K562 (cell line): ENCODE results near the gene FRMD4A. TPM values are rescaled to one million over a fixed set of nuclear protein-coding genes. Genes with fewer than 3 reads are reported as not detected.

ENCODE experiments used
- ATAC-seq: fragments of 200-7000 bp; cut with Tn5 transposase; 3 replicates; pipeline ENCODE4 v1.9.1; 2020; ENCODE audit warnings: moderate library complexity
- BruUV-seq: library from RNA; stranded (reverse); fragments of 400-500 nt; replicated peaks from 2 replicates; lab custom pipeline; 2021; lab: Mats Ljungman, UMichigan
- CTCF ChIA-PET: fragments of 300-600 bp; formaldehyde crosslinking; extraction: SDS; loops from one replicate; lab custom pipeline; 2021; ENCODE audit warnings: low intra/inter-chr PET ratio; lab: Yijun Ruan, JAX
- POLR2A ChIA-PET: fragments of 300-600, 350-650 bp; sonication (Branson Sonifier 250); formaldehyde crosslinking; extraction: SDS; loops from one replicate; lab custom pipeline; 2021; ENCODE audit warnings: antibody characterized with exemption, inconsistent platforms; lab: Yijun Ruan, JAX
- DNase-seq, 4 experiments: peaks; one replicate each; pipeline versions ENCODE4 v3.0.0 to v3.0.0-alpha.2; 2011 to 2018; ENCODE audit warnings: low spot score in 3 of 4, mixed read lengths in 3 of 4; ENCODE audit errors: extremely low read depth in 1 of 4
- FAIRE-seq: peaks from 2 replicates; lab custom pipeline; 2011; peaks lifted over from hg19 to GRCh38; lab: Jason Lieb, UNC
- H2AFZ ChIP-seq: 2 replicates; pipeline ENCODE4 v1.6.0; 2011; ENCODE audit warnings: low read depth, low read length, control low read depth, inconsistent platforms
- H3K27ac ChIP-seq: fragments of 200-600 bp; 3 replicates; pipeline ENCODE4 v1.8.0; 2011; ENCODE audit warnings: low read depth, mild to moderate bottlenecking, control low read depth, inconsistent platforms, low read length, moderate library complexity, mixed read lengths; ENCODE audit errors: extremely low read depth
- H3K27me3 ChIP-seq, 2 experiments: fragments of 300-600 bp in 1 of 2; 2 replicates in 1 of 2; 3 replicates in 1 of 2; pipeline versions ENCODE4 v1.6.0 to v1.8.0; 2011; ENCODE audit warnings: inconsistent platforms in 2 of 2, low read length in 2 of 2, mild to moderate bottlenecking in 1 of 2, mixed read lengths in 1 of 2, moderate library complexity in 1 of 2; ENCODE audit not compliant: control insufficient read depth in 2 of 2, insufficient read depth in 2 of 2
- H3K36me3 ChIP-seq: fragments of 300-600 bp; 3 replicates; pipeline ENCODE4 v1.8.0; 2011; ENCODE audit warnings: mild to moderate bottlenecking, low read length, inconsistent platforms; ENCODE audit not compliant: control insufficient read depth, insufficient read depth
- H3K4me1 ChIP-seq, 2 experiments: fragments of 200-600 bp in 1 of 2; replicated peaks in 1 of 2; 2 replicates in 1 of 2; 3 replicates in 1 of 2; pipeline versions ENCODE4 v1.5.1 to v1.8.0; 2011; ENCODE audit warnings: inconsistent platforms in 2 of 2, low read length in 2 of 2, mild to moderate bottlenecking in 1 of 2, mixed read lengths in 1 of 2, moderate library complexity in 1 of 2; ENCODE audit not compliant: control insufficient read depth in 2 of 2, insufficient read depth in 2 of 2
- H3K4me2 ChIP-seq: 2 replicates; pipeline ENCODE4 v1.6.1; 2011; ENCODE audit warnings: low read length, control low read depth, inconsistent platforms, mixed read lengths; ENCODE audit not compliant: insufficient read depth
- H3K4me3 ChIP-seq: fragments of 200-600 bp; sonication (generic), shearing (Covaris generic); 2 replicates; pipeline ENCODE4 v1.5.1; 2016; ENCODE audit warnings: control low read depth, inconsistent platforms
- H3K79me2 ChIP-seq: fragments of 200-600 bp; 3 replicates; pipeline ENCODE4 v1.8.0; 2011; ENCODE audit warnings: low read length, inconsistent platforms; ENCODE audit not compliant: control insufficient read depth, insufficient read depth
- H3K9ac ChIP-seq, 2 experiments: 2 replicates each; pipeline versions ENCODE4 v1.6.0 to v1.6.1; 2011; ENCODE audit warnings: low read depth in 2 of 2, low read length in 2 of 2, control low read depth in 1 of 2, inconsistent platforms in 1 of 2, mild to moderate bottlenecking in 1 of 2, mixed read lengths in 1 of 2; ENCODE audit not compliant: insufficient read depth in 1 of 2
- H3K9me1 ChIP-seq: one replicate; pipeline ENCODE4 v1.6.0; 2011; ENCODE audit warnings: inconsistent platforms, mild to moderate bottlenecking, low read length, moderate library complexity; ENCODE audit not compliant: control insufficient read depth, insufficient read depth
- H3K9me3 ChIP-seq: replicated peaks from 2 replicates; pipeline ENCODE4 v1.5.1; 2011; ENCODE audit warnings: low read depth, low read length, inconsistent platforms; ENCODE audit not compliant: control insufficient read depth, insufficient read depth
- H4K20me1 ChIP-seq: replicated peaks from 2 replicates; pipeline ENCODE4 v1.6.1; 2011; ENCODE audit warnings: low read length, inconsistent platforms, mixed read lengths; ENCODE audit not compliant: control insufficient read depth, insufficient read depth
- ARID1B ChIP-seq: fragments of 450-650 bp; IDR thresholded peaks from 2 replicates; pipeline ENCODE4 v1.6.1; 2016; ENCODE audit warnings: antibody characterized with exemption, mild to moderate bottlenecking, inconsistent platforms
- ESRRB ChIP-seq: fragments of 250-450 bp; sonication (Bioruptor Pico); IDR thresholded peaks from 2 replicates; pipeline ENCODE4 v1.5.0; 2020; ENCODE audit warnings: mild to moderate bottlenecking, moderate library complexity, borderline replicate concordance
- U2AF2 ChIP-seq: fragments of 200-400 bp; formaldehyde crosslinking; optimal IDR thresholded peaks from 2 replicates; pipeline ENCODE3; 2017; ENCODE audit warnings: low read depth, mild to moderate bottlenecking, low read length
- WGBS: fragments of 100-300 bp; shearing (Covaris generic); methylation state at CpG from one replicate; pipeline ENCODE4 v1.1.6; 2016; ENCODE audit warnings: low coverage, mixed read lengths; ENCODE audit not compliant: insufficient coverage; ENCODE audit errors: missing lambda C conversion rate; 5-methylcytosine and 5-hydroxymethylcytosine counted together
- in situ Hi-C: fragments of 300-500 bp; cut with MboI; formaldehyde crosslinking; loops from 4 replicates; pipeline ENCODE4 v1.15.0; 2018; ENCODE audit warnings: inconsistent platforms, mixed read lengths
- intact Hi-C: fragments of 100-400 bp; cut with micrococcal nuclease; formaldehyde crosslinking; loops from 2 replicates; pipeline ENCODE4 v1.14.2; 2022
- polyA plus RNA-seq, 8 experiments: library from polyadenylated mRNA; depleted of rRNA in 4 of 8; stranded (reverse) in 5 of 8; unstranded in 3 of 8; fragments of >200 nt; fragmentation: Nextera tagmentation in 2 of 8; fragmentation: Illumina TruSeq in 1 of 8; extraction: Ambion mirVana in 2 of 8; extraction: Trizol in 1 of 8; gene quantifications; 2 replicates each; pipeline versions ENCODE4 v1.2.1 to v1.2.3, GENCODE V29; 2011 to 2014; ENCODE audit warnings: inconsistent platforms in 1 of 8, missing spikeins in 1 of 8
- total RNA-seq, 7 experiments: library from RNA; depleted of rRNA in 6 of 7; stranded (reverse); fragments of >200 nt in 6 of 7; fragmentation: Illumina TruSeq in 2 of 7; extraction: Trizol in 2 of 7; gene quantifications; 2 replicates each; pipeline versions ENCODE4 v1.2.1 to v1.2.3, GENCODE V29; 2011 to 2021; ENCODE audit warnings: low replicate concordance in 1 of 7
- TF ChIP-seq, protein P1 (sequence below): fragments of 450-650 bp; IDR thresholded peaks from 2 replicates; pipeline ENCODE4 v1.6.1; 2016; ENCODE audit warnings: mild to moderate bottlenecking, moderate library complexity
- TF ChIP-seq, protein P2 (sequence below): fragments of 450-650 bp; IDR thresholded peaks from one replicate; pipeline ENCODE4 v1.6.1; 2018; ENCODE audit warnings: mild to moderate bottlenecking, moderate library complexity; ENCODE audit not compliant: partially characterized antibody
- TF ChIP-seq, protein P3 (sequence below): fragments of 250-450 bp; sonication (Bioruptor Pico); IDR thresholded peaks from 2 replicates; pipeline ENCODE4 v1.4.0; 2020; ENCODE audit warnings: mild to moderate bottlenecking, moderate library complexity

Gene FRMD4A
- total and polyA plus RNA-seq, 9 of the 15 experiments (the other 6 are each of a cell fraction or from before 2014, with no cell fraction given), result 0.80 to 5.2 (median 3.0) TPM

DNA sequence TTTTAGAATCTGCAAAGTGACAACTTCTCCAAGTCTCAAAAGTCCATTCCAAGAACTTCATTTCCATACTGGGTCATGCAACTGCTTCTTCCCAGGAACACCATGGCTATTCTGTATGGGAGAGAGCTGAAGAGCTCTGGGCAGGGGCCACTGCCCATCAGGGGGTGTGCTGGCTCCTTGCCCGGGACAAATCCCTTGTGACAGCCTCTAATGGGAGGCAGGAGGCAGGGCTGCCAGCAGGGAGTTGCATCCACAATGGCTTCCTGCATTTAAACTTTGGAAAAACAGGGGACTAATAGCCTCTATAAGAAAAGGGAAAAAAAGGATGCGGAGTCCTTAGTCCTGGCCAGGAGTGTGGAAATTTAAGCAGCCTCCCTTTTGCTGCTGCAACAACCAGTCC is 18.4 kb upstream of the FRMD4A start:
- Histone ChIP-seq H4K20me1 (no peaks in the 10 kb centered on the region), H3K27ac (no peak overlapping the region), H3K79me2 (no peaks in the 10 kb centered on the region), H3K9ac (no peak overlapping the region), H2AFZ (no peak overlapping the region), H3K4me1 (no peaks in the 10 kb centered on the region), H3K9me3 (no peaks in the 10 kb centered on the region), H3K36me3 (no peaks in the 10 kb centered on the region), H3K9me1 (no peaks in the 10 kb centered on the region), H3K27me3 (peaks cover 0 to 8% of the 10 kb centered on the region in 2 experiments; a peak in 3 of 5 replicates), H3K4me2 (no peak overlapping the region), H3K4me3 (no peak overlapping the region)
- ATAC-seq, result no peak
- in situ Hi-C loops, result no loop called here
- intact Hi-C loops, result no loop called here
- BruUV-seq, result no TSS peak
- ChIA-PET CTCF (no interaction called here), POLR2A (no interaction called here)
- WGBS, result 0% methylated on average over 2 of the region's 2 CpGs
- no peak for DNase-seq
- no peak for FAIRE-seq
- TF ChIP-seq, protein P1, sequence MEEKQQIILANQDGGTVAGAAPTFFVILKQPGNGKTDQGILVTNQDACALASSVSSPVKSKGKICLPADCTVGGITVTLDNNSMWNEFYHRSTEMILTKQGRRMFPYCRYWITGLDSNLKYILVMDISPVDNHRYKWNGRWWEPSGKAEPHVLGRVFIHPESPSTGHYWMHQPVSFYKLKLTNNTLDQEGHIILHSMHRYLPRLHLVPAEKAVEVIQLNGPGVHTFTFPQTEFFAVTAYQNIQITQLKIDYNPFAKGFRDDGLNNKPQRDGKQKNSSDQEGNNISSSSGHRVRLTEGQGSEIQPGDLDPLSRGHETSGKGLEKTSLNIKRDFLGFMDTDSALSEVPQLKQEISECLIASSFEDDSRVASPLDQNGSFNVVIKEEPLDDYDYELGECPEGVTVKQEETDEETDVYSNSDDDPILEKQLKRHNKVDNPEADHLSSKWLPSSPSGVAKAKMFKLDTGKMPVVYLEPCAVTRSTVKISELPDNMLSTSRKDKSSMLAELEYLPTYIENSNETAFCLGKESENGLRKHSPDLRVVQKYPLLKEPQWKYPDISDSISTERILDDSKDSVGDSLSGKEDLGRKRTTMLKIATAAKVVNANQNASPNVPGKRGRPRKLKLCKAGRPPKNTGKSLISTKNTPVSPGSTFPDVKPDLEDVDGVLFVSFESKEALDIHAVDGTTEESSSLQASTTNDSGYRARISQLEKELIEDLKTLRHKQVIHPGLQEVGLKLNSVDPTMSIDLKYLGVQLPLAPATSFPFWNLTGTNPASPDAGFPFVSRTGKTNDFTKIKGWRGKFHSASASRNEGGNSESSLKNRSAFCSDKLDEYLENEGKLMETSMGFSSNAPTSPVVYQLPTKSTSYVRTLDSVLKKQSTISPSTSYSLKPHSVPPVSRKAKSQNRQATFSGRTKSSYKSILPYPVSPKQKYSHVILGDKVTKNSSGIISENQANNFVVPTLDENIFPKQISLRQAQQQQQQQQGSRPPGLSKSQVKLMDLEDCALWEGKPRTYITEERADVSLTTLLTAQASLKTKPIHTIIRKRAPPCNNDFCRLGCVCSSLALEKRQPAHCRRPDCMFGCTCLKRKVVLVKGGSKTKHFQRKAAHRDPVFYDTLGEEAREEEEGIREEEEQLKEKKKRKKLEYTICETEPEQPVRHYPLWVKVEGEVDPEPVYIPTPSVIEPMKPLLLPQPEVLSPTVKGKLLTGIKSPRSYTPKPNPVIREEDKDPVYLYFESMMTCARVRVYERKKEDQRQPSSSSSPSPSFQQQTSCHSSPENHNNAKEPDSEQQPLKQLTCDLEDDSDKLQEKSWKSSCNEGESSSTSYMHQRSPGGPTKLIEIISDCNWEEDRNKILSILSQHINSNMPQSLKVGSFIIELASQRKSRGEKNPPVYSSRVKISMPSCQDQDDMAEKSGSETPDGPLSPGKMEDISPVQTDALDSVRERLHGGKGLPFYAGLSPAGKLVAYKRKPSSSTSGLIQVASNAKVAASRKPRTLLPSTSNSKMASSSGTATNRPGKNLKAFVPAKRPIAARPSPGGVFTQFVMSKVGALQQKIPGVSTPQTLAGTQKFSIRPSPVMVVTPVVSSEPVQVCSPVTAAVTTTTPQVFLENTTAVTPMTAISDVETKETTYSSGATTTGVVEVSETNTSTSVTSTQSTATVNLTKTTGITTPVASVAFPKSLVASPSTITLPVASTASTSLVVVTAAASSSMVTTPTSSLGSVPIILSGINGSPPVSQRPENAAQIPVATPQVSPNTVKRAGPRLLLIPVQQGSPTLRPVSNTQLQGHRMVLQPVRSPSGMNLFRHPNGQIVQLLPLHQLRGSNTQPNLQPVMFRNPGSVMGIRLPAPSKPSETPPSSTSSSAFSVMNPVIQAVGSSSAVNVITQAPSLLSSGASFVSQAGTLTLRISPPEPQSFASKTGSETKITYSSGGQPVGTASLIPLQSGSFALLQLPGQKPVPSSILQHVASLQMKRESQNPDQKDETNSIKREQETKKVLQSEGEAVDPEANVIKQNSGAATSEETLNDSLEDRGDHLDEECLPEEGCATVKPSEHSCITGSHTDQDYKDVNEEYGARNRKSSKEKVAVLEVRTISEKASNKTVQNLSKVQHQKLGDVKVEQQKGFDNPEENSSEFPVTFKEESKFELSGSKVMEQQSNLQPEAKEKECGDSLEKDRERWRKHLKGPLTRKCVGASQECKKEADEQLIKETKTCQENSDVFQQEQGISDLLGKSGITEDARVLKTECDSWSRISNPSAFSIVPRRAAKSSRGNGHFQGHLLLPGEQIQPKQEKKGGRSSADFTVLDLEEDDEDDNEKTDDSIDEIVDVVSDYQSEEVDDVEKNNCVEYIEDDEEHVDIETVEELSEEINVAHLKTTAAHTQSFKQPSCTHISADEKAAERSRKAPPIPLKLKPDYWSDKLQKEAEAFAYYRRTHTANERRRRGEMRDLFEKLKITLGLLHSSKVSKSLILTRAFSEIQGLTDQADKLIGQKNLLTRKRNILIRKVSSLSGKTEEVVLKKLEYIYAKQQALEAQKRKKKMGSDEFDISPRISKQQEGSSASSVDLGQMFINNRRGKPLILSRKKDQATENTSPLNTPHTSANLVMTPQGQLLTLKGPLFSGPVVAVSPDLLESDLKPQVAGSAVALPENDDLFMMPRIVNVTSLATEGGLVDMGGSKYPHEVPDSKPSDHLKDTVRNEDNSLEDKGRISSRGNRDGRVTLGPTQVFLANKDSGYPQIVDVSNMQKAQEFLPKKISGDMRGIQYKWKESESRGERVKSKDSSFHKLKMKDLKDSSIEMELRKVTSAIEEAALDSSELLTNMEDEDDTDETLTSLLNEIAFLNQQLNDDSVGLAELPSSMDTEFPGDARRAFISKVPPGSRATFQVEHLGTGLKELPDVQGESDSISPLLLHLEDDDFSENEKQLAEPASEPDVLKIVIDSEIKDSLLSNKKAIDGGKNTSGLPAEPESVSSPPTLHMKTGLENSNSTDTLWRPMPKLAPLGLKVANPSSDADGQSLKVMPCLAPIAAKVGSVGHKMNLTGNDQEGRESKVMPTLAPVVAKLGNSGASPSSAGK, result no peak
- TF ChIP-seq ARID1B (no peak), ESRRB (no peak), U2AF2 (no peak)
- TF ChIP-seq, protein P2, sequence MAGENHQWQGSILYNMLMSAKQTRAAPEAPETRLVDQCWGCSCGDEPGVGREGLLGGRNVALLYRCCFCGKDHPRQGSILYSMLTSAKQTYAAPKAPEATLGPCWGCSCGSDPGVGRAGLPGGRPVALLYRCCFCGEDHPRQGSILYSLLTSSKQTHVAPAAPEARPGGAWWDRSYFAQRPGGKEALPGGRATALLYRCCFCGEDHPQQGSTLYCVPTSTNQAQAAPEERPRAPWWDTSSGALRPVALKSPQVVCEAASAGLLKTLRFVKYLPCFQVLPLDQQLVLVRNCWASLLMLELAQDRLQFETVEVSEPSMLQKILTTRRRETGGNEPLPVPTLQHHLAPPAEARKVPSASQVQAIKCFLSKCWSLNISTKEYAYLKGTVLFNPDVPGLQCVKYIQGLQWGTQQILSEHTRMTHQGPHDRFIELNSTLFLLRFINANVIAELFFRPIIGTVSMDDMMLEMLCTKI, result no peak
- TF ChIP-seq, protein P3, sequence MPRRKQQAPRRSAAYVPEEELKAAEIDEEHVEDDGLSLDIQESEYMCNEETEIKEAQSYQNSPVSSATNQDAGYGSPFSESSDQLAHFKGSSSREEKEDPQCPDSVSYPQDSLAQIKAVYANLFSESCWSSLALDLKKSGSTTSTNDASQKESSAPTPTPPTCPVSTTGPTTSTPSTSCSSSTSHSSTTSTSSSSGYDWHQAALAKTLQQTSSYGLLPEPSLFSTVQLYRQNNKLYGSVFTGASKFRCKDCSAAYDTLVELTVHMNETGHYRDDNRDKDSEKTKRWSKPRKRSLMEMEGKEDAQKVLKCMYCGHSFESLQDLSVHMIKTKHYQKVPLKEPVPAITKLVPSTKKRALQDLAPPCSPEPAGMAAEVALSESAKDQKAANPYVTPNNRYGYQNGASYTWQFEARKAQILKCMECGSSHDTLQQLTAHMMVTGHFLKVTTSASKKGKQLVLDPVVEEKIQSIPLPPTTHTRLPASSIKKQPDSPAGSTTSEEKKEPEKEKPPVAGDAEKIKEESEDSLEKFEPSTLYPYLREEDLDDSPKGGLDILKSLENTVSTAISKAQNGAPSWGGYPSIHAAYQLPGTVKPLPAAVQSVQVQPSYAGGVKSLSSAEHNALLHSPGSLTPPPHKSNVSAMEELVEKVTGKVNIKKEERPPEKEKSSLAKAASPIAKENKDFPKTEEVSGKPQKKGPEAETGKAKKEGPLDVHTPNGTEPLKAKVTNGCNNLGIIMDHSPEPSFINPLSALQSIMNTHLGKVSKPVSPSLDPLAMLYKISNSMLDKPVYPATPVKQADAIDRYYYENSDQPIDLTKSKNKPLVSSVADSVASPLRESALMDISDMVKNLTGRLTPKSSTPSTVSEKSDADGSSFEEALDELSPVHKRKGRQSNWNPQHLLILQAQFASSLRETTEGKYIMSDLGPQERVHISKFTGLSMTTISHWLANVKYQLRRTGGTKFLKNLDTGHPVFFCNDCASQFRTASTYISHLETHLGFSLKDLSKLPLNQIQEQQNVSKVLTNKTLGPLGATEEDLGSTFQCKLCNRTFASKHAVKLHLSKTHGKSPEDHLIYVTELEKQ (CRISPR knock-in tag), result no peak
